A673 (cell line): ENCODE measurements around the gene GPR176.

Experiments used
- CTCF ChIP-seq: fragments of 300-800, 200-600 bp; sonication (generic); conservative IDR thresholded peaks from 2 replicates; pipeline ENCODE4 v1.5.1; 2017; ENCODE audit warnings: low read depth, mild to moderate bottlenecking, antibody characterized with exemption, low read length, moderate library complexity, mixed read lengths
- EZH2 ChIP-seq: fragments of 200-600 bp; sonication (generic); IDR thresholded peaks from 2 replicates; pipeline ENCODE4 v1.6.1; 2017; ENCODE audit warnings: borderline replicate concordance, low read depth, mild to moderate bottlenecking, mixed read lengths, antibody characterized with exemption, low read length; ENCODE audit not compliant: poor library complexity, severe bottlenecking

- TF ChIP-seq CTCF: no peak
- TF ChIP-seq EZH2: no peak
Measured at GRCh38 chr15:39907216-39907615, 12.8 kb downstream of the GPR176 start.
